Left lung (tissue), 10 donors: ENCODE data around the gene GNLY. TPM values are rescaled to one million over a fixed set of nuclear protein-coding genes. Genes with fewer than 3 reads are reported as not detected.

Experiments used
- ATAC-seq: fragments of 200-7000 bp; cut with Tn5 transposase; one replicate; pipeline ENCODE4 v1.9.1; 2020; ENCODE audit warnings: moderate library complexity
- DNase-seq, 4 donors: peaks; one replicate each; pipeline ENCODE4 v3.0.0-alpha.2; 2013 to 2020
- H3K27ac ChIP-seq, 2 donors: fragments of 200-600 bp; sonication (generic) in 1 of 2; one replicate each; pipeline versions ENCODE4 v1.5.0 to v1.8.0; 2020 to 2021
- H3K27me3 ChIP-seq, 2 donors: fragments of 200-600 bp; sonication (generic) in 1 of 2; one replicate each; pipeline versions ENCODE4 v1.5.0 to v1.8.0; 2020 to 2021
- H3K36me3 ChIP-seq, 2 donors: fragments of 200-600 bp; sonication (generic) in 1 of 2; one replicate each; pipeline versions ENCODE4 v1.5.0 to v1.8.0; 2020 to 2021
- H3K4me1 ChIP-seq, 2 donors: fragments of 200-600 bp; one replicate each; pipeline ENCODE4 v1.8.0; 2021
- H3K4me3 ChIP-seq, 2 donors: fragments of 200-600 bp; sonication (generic) in 1 of 2; one replicate each; pipeline versions ENCODE4 v1.5.0 to v1.8.0; 2020 to 2021; ENCODE audit warnings: mild to moderate bottlenecking in 1 of 2
- H3K9me3 ChIP-seq, 2 donors: fragments of 200-600 bp; sonication (generic) in 1 of 2; one replicate each; pipeline versions ENCODE4 v1.5.0 to v1.8.0; 2020 to 2021
- intact Hi-C, 2 donors: fragments of 100-400 bp; cut with DNase I; formaldehyde crosslinking; loops; one replicate each; pipeline versions ENCODE4 v1.11.2 to v1.14.2; 2022
- polyA plus RNA-seq, 6 donors: library from polyadenylated mRNA; unstranded; fragments of 120-200 nt; gene quantifications; one replicate each; pipeline ENCODE4 v1.2.1, GENCODE V29; 2013; ENCODE audit not compliant: insufficient read length in 6 of 6
- total RNA-seq, 2 donors: library from RNA; stranded (reverse); fragmentation: NEBNext Ultra II Directional; extraction: Animal tissue kit (Norgen Biotek cat#: 25700); gene quantifications; one replicate each; pipeline ENCODE4 v1.2.1, GENCODE V29; 2021
- TF ChIP-seq, protein P1 (sequence below), 2 donors: fragments of 200-600 bp; sonication (generic) in 1 of 2; IDR thresholded peaks; one replicate each; pipeline versions ENCODE4 v1.5.0 to v1.8.0; 2021; ENCODE audit warnings: antibody characterized with exemption in 2 of 2
- donor health status: DM: no; HTN: yes; CAD: no.
- donor health status: DM: no; HTN: no; CAD: no.

The GNLY gene
- total and polyA plus RNA-seq, 8 donors, result 0.90 to 10.5 (median 2.2) TPM

DNA sequence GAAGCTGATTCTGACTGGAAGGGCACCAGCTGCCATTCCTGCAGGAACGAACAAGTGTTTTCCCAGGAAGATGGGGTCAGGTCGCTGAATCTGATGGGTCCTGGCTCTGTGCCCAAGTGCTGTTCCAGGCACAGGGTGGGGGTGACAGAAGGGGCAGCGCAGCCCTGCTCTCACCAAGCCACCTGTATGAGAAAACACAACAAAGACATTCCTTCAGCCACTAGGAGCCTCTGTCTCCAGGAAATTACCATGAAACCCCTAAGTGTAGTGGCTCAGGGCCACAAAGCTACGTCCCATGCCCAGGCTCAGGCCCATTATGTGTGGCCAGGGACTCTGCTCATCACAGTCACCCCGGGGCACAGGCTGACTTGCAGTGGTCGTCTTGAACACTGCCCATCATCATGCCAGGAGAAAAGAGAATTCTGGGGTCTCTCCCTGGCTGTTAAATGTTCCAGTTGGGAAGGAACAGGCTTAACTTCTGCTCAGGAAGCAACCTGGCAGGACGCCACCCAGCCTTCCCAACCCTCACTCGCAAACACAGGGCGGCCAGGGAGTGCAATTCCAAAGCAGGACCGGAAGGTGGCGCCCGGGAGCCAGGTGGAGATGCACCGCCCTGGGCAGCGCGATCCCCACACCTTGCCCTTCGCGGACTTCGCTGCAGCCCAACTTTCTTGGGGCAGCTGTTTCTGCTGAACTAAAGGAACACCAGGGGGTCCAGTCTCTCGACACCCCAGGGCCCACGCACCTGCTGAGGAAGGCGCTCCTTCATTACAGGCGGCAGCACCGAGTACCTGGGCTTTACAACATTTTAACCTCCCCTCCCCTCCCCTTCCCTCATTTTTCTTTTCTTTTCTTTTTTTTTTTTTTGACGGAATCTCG lies 15.1 kb upstream of the GNLY start:
- no peaks in the 10 kb centered on the region for H3K36me3 ChIP-seq
- peak; percentile 78 to 98 (median 90) for DNase-seq
- ATAC-seq, result peak; percentile 91
- H3K4me3 ChIP-seq, result no peak overlapping the region
- TF ChIP-seq, protein P1, sequence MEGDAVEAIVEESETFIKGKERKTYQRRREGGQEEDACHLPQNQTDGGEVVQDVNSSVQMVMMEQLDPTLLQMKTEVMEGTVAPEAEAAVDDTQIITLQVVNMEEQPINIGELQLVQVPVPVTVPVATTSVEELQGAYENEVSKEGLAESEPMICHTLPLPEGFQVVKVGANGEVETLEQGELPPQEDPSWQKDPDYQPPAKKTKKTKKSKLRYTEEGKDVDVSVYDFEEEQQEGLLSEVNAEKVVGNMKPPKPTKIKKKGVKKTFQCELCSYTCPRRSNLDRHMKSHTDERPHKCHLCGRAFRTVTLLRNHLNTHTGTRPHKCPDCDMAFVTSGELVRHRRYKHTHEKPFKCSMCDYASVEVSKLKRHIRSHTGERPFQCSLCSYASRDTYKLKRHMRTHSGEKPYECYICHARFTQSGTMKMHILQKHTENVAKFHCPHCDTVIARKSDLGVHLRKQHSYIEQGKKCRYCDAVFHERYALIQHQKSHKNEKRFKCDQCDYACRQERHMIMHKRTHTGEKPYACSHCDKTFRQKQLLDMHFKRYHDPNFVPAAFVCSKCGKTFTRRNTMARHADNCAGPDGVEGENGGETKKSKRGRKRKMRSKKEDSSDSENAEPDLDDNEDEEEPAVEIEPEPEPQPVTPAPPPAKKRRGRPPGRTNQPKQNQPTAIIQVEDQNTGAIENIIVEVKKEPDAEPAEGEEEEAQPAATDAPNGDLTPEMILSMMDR (IDR thresholded peaks at IDR 0.05), result peak; percentile 98 to 99
- H3K9me3 ChIP-seq, result no peaks in the 10 kb centered on the region
- no peaks in the 10 kb centered on the region for H3K27me3 ChIP-seq
- H3K4me1 ChIP-seq, result peaks cover 17 to 69% of the 10 kb centered on the region in 2 donors
- intact Hi-C loops, result no loop called here
- peak overlapping the region; percentile 59 to 78 for H3K27ac ChIP-seq

DNA sequence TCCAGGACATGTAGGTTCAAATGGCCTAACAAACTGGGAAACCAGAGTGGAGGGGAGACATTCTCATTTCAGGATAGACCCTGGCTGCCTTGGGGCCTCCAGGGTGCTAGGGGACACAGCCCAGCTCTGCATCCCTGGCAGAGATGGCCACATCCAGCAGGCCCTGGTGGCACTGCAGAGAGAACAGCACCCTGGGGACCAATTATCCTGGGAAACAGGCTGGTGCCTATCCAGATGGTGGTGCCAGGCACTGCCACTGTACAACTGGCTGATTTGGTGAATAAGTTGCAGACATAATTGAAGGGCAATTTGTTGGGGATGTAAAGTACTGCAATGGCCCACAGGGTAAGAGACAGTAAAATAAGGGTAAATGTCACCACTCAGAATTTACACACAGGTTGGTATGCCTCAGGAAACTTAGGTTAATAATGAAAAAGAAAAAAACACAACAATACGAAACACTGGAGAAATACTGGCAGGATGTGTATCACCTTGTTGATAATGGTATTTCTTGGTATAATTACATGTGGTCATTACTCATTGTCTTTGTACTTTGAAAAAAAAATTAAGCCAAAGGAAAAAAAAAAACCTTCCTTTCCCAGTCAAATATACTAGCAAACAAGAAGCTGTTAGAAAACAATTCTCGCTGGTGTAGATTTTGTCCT lies 13.3 kb upstream of the GNLY start:
- no peak overlapping the region for H3K4me3 ChIP-seq
- no peaks in the 10 kb centered on the region for H3K36me3 ChIP-seq
- TF ChIP-seq, protein P1 (IDR thresholded peaks at IDR 0.05), result no peak
- H3K9me3 ChIP-seq, result no peaks in the 10 kb centered on the region
- DNase-seq, result no peak
- peaks cover 17 to 52% of the 10 kb centered on the region in 2 donors for H3K4me1 ChIP-seq
- intact Hi-C loops, result no loop called here
- peak overlapping the region; percentile 0 to 26 for H3K27ac ChIP-seq
- no peaks in the 10 kb centered on the region for H3K27me3 ChIP-seq
- no peak for ATAC-seq

DNA sequence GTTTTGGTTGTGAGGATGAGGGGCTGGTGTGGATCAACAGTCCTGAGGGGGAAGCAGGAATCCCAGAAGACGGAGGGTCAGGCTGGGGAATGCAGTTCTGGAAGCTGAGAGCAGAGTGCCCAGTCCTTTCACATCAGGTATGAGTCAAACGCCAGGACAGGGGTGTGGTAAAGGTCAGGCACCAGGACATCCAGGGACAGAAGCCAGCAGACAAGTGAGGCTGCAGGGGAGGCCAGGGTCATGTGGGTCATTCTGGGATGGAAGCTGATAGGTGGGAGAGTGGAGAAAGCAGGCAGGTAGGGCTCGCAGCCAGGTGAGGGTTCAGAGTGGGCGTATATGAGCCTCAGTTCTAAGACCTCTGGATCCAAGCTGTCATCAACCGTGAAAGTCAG lies 12.8 kb upstream of the GNLY start:
- Histone ChIP-seq H3K27ac (peak overlapping the region in 1 of 2 donors; percentile 0), H3K36me3 (no peaks in the 10 kb centered on the region), H3K4me1 (peaks cover 15 to 47% of the 10 kb centered on the region in 2 donors), H3K27me3 (no peaks in the 10 kb centered on the region), H3K4me3 (no peak overlapping the region), H3K9me3 (no peaks in the 10 kb centered on the region)
- TF ChIP-seq, protein P1 (IDR thresholded peaks at IDR 0.05), result no peak
- intact Hi-C loops, result no loop called here
- DNase-seq (no peak), ATAC-seq (peak; percentile 32)

DNA sequence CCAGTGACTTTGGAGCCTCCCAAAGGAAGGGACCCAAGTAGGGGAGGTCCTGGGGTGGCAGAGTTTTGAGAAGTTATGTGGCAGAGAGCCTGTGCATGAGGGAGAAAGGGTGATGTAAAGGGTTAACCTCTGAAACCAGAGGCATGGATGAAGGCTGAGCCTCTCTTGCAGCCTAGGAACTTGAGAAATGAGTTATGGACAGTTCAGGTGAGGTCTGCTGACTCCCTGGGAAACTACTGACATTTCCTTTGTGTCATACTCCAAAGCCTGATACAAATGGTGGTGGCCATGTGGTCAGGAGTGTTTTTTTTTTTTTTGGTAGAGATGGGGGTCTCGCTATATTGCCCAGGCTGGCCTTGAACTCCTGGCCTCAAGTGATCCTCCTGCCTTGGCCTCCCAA lies 12.4 kb upstream of the GNLY start:
- no peak overlapping the region for H3K27ac ChIP-seq
- H3K27me3 ChIP-seq, result no peaks in the 10 kb centered on the region
- no peaks in the 10 kb centered on the region for H3K36me3 ChIP-seq
- no peaks in the 10 kb centered on the region for H3K9me3 ChIP-seq
- ATAC-seq (no peak), DNase-seq (no peak)
- no peak overlapping the region for H3K4me3 ChIP-seq
- TF ChIP-seq, protein P1 (IDR thresholded peaks at IDR 0.05), result no peak
- peaks cover 11 to 46% of the 10 kb centered on the region in 2 donors for H3K4me1 ChIP-seq
- intact Hi-C loops, result no loop called here

DNA sequence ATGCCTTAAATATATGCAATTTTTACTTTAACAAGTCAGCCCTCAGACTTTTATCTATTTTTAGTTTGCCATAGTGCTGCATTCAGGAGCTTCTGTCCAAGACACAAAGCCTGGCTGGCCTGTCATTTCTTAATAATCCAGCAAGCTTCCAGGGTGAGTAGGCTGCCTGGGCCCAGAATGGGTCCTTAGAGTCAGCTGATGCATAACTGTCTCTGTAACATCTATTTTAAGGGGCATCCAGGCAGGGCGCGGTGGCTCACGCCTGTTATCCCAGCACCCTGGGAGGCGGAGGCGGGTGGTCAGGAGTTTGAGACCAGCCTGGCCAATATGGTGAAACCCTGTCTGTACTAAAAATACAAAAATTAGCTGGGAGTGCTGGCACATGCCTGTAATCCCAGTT lies 11.8 kb upstream of the GNLY start:
- Histone ChIP-seq H3K4me1 (peaks cover 11 to 46% of the 10 kb centered on the region in 2 donors), H3K27ac (no peak overlapping the region), H3K4me3 (no peak overlapping the region), H3K27me3 (no peaks in the 10 kb centered on the region), H3K36me3 (no peaks in the 10 kb centered on the region), H3K9me3 (no peaks in the 10 kb centered on the region)
- TF ChIP-seq, protein P1 (IDR thresholded peaks at IDR 0.05), result no peak
- intact Hi-C loops, result no loop called here
- DNase-seq (no peak), ATAC-seq (no peak)
